Esophagus muscularis mucosa (tissue), 4 donors: ENCODE data around the gene PCA3. TPM values are rescaled to one million over a fixed set of nuclear protein-coding genes. Genes with fewer than 3 reads are reported as not detected.

Experiments used
- DNase-seq: peaks from one replicate; pipeline ENCODE4 v3.0.0-alpha.2; 2017; ENCODE audit errors: extremely low spot score
- H3K27ac ChIP-seq, 4 donors: fragments of 200-600 bp; sonication (generic); replicated peaks in 1 of 4; 1 replicate in 3 of 4; 2 replicates in 1 of 4; pipeline ENCODE4 v1.5.1; 2016 to 2019; ENCODE audit warnings: mild to moderate bottlenecking in 1 of 4
- H3K27me3 ChIP-seq, 4 donors: fragments of 200-600 bp; sonication (generic); one replicate each; pipeline versions ENCODE4 v1.5.1 to v1.6.0; 2016 to 2019
- H3K36me3 ChIP-seq, 4 donors: fragments of 200-600 bp; sonication (generic); one replicate each; pipeline ENCODE4 v1.5.1; 2016 to 2019
- H3K4me1 ChIP-seq, 4 donors: fragments of 200-600 bp; sonication (generic); one replicate each; pipeline ENCODE4 v1.5.1; 2016 to 2019
- H3K4me3 ChIP-seq, 4 donors: fragments of 200-600 bp; sonication (generic); 1 replicate in 2 of 4; 2 replicates in 2 of 4; pipeline ENCODE4 v1.5.1; 2016 to 2019; ENCODE audit warnings: mild to moderate bottlenecking in 4 of 4, moderate library complexity in 1 of 4
- H3K9me3 ChIP-seq, 4 donors: fragments of 200-600 bp; sonication (generic); 1 replicate in 3 of 4; 2 replicates in 1 of 4; pipeline ENCODE4 v1.5.1; 2016 to 2019
- EP300 ChIP-seq: sonication (generic); formaldehyde crosslinking; IDR thresholded peaks from one replicate; pipeline ENCODE4 v1.6.1; 2017; ENCODE audit warnings: antibody characterized with exemption
- POLR2A ChIP-seq: fragments of 450-650 bp; IDR thresholded peaks from one replicate; pipeline ENCODE4 v1.6.1; 2017; ENCODE audit warnings: antibody characterized with exemption, moderate library complexity, mild to moderate bottlenecking, low read depth
- POLR2AphosphoS5 ChIP-seq, 2 donors: sonication (generic); formaldehyde crosslinking; IDR thresholded peaks; one replicate each; pipeline ENCODE4 v1.6.1; 2017; ENCODE audit warnings: antibody characterized with exemption in 2 of 2
- WGBS: methylation state at CpG from one replicate; pipeline ENCODE4 v1.1.5; 2018; 5-methylcytosine and 5-hydroxymethylcytosine counted together
- intact Hi-C: fragments of 100-400 bp; cut with DNase I; formaldehyde crosslinking; loops from one replicate; pipeline ENCODE4 v1.15.1; 2023
- total RNA-seq, 4 donors: library from RNA; depleted of rRNA; stranded (reverse); fragments of >200 nt; gene quantifications; one replicate each; pipeline versions ENCODE4 v1.1.0 to v1.2.1, GENCODE V29; 2016
- TF ChIP-seq, protein P1 (sequence below), 3 experiments: fragments of 200-600 bp in 2 of 3; fragments of 450-650 bp in 1 of 3; sonication (generic) in 2 of 3; IDR thresholded peaks; one replicate each; pipeline ENCODE4 v1.5.1; 2017 to 2019; ENCODE audit warnings: antibody characterized with exemption in 3 of 3, mild to moderate bottlenecking in 2 of 3, moderate library complexity in 1 of 3

PCA3 gene
- total RNA-seq, result 1 to 10 TPM in 1 of 4 donors, under 1 TPM in 2, not detected in 1; under 0.01 to 1.0 (median 0.65) TPM

DNA sequence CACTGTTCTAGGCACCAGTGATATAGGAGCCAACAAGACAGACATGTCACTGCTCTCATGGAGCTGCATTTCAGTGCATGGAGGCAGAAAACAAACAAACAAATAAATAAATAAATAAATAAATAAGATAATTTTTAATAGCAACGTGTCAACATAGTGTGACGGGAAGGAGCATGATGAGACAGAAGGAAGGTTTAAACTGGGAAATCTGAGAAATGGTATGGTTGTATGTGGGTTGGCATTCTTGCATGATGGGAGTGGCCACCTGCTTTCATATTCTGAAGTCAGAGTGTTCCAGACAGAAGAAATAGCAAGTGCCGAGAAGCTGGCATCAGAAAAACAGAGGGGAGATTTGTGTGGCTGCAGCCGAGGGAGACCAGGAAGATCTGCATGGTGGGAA lies at the start of gene PCA3:
PCA3 (plus strand) TSS at position 301 of the 400 bp plus-strand sequence.
- intact Hi-C loops, result loop anchor here (5.0 kb wide), 1 partner anchor 223 kb away; no protein-coding TSS in a partner anchor

DNA sequence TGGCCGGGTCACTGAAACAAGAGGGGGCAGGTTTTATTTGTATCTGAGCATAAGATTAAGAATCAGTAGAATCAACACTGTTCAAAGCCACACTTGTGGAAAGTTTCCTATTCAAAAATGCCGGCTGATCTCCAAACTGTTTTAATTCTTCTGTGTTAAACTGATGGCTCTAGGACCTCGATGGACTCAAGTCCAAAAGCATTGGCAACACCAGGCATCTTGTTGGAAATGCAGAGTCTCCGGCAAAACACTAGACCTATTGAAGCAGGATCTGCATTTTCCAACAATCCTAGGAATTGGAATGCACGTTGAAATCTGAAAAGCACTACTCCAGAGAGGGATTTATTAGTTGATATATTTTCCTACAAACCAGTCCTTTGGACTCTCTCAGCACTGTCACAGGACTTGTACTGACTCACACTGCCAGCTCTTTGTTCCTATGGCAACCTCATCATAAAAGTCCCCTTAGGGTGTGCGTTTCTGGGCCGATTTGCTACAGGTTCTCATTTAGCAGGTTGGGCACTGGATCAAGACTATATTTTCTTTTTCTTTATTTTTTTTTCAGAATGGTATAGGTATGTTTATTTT lies 48.1 kb upstream of the PCA3 start:
- H3K36me3 ChIP-seq, result peaks cover 0 to 25% (median 15%) of the 10 kb centered on the region in 4 donors
- no peak for TF ChIP-seq POLR2AphosphoS5 (IDR thresholded peaks at IDR 0.05)
- TF ChIP-seq, protein P1, sequence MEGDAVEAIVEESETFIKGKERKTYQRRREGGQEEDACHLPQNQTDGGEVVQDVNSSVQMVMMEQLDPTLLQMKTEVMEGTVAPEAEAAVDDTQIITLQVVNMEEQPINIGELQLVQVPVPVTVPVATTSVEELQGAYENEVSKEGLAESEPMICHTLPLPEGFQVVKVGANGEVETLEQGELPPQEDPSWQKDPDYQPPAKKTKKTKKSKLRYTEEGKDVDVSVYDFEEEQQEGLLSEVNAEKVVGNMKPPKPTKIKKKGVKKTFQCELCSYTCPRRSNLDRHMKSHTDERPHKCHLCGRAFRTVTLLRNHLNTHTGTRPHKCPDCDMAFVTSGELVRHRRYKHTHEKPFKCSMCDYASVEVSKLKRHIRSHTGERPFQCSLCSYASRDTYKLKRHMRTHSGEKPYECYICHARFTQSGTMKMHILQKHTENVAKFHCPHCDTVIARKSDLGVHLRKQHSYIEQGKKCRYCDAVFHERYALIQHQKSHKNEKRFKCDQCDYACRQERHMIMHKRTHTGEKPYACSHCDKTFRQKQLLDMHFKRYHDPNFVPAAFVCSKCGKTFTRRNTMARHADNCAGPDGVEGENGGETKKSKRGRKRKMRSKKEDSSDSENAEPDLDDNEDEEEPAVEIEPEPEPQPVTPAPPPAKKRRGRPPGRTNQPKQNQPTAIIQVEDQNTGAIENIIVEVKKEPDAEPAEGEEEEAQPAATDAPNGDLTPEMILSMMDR (IDR thresholded peaks at IDR 0.05), result no peak
- no peak for TF ChIP-seq POLR2A
- TF ChIP-seq EP300, result no peak
- 74% methylated on average over 7 of the region's 7 CpGs for whole genome bisulfite sequencing
- H3K4me1 ChIP-seq, result peaks cover 0 to 25% (median 16%) of the 10 kb centered on the region in 4 donors
- H3K4me3 ChIP-seq, result no peak overlapping the region
- no peaks in the 10 kb centered on the region for H3K9me3 ChIP-seq
- intact Hi-C loops, result no loop called here
- DNase-seq, result no peak
- no peaks in the 10 kb centered on the region for H3K27me3 ChIP-seq
- H3K27ac ChIP-seq, result peak overlapping the region in 1 of 4 donors; percentile 20

More for the DNA sequence above, at the start of gene PCA3:
- Histone ChIP-seq H3K4me1 (peaks cover 0 to 32% (median 20%) of the 10 kb centered on the region in 4 donors), H3K27me3 (no peaks in the 10 kb centered on the region), H3K36me3 (peaks cover 0 to 43% (median 2%) of the 10 kb centered on the region in 4 donors), H3K4me3 (no peak within 1 kb of the TSS), H3K27ac (no peak within 1 kb of the TSS), H3K9me3 (no peaks in the 10 kb centered on the region)
- DNase-seq, result peak; percentile 24
- WGBS, result 95% methylated on average over 4 of the region's 4 CpGs
- TF ChIP-seq, protein P1 (IDR thresholded peaks at IDR 0.05), result no peak
- TF ChIP-seq POLR2AphosphoS5 (IDR thresholded peaks at IDR 0.05) (no peak), POLR2A (no peak), EP300 (no peak)

DNA sequence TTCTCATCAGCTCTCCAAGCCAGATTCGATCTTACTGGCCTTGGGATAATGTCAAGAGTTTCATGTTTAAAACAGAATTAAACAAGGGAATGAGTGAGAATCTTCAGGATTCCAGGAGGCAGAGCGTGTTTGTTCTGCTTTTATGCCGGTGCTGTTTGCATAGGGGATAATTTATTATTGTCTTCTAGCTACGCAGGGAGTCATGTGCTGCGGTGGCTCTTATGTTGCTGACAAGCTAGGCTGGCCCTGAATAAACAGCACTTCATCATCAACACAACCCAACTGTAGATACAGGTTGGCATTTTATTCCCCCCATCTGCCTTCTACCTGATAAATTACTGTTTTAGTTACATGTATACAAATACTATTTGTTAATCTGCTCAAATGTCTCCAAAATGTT lies 47.1 kb upstream of the PCA3 start:
- 58% methylated on average over 5 of the region's 5 CpGs for WGBS
- no peaks in the 10 kb centered on the region for H3K9me3 ChIP-seq
- peak overlapping the region in 2 of 4 donors; percentile 15 to 45 for H3K27ac ChIP-seq
- TF ChIP-seq POLR2AphosphoS5 (IDR thresholded peaks at IDR 0.05), result no peak
- TF ChIP-seq EP300, result no peak
- TF ChIP-seq POLR2A, result no peak
- TF ChIP-seq, protein P1 (IDR thresholded peaks at IDR 0.05), result no peak
- peaks cover 0 to 25% (median 18%) of the 10 kb centered on the region in 4 donors for H3K4me1 ChIP-seq
- H3K36me3 ChIP-seq, result peaks cover 0 to 15% (median 5%) of the 10 kb centered on the region in 4 donors
- no peak for DNase-seq
- H3K27me3 ChIP-seq, result no peaks in the 10 kb centered on the region
- H3K4me3 ChIP-seq, result no peak overlapping the region
- intact Hi-C loops, result no loop called here

DNA sequence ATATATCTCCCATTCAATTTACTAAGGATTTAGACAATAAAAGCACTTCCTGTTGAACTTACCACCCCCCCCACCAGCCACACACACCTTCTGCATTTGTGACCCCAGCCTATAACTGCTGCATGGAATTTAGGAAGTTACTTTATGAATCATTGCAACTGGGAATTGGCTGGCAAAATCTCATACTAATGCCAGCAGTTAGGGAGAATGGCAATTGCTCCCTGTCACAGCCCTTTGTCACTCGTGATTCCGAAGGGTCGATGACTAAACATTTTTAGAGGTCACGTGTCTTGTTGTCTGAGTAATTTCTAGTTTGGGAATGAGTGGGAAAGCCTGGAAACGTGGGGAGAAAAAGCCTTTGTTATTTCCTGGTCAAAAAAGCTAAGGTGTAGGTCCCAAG lies 46.6 kb upstream of the PCA3 start:
- TF ChIP-seq POLR2AphosphoS5 (IDR thresholded peaks at IDR 0.05), result no peak
- no peak for TF ChIP-seq POLR2A
- TF ChIP-seq, protein P1 (IDR thresholded peaks at IDR 0.05), result no peak
- no peak for TF ChIP-seq EP300
- Histone ChIP-seq H3K9me3 (no peaks in the 10 kb centered on the region), H3K27ac (peak overlapping the region in 2 of 4 donors; percentile 15 to 45), H3K4me1 (peaks cover 0 to 25% (median 18%) of the 10 kb centered on the region in 4 donors), H3K36me3 (peaks cover 0 to 11% (median 2%) of the 10 kb centered on the region in 4 donors), H3K27me3 (no peaks in the 10 kb centered on the region), H3K4me3 (no peak overlapping the region)
- WGBS, result 62% methylated on average over 5 of the region's 5 CpGs
- intact Hi-C loops, result no loop called here
- no peak for DNase-seq
